DND-41 (cell line): ENCODE results near the gene MAGEB16.

ENCODE experiments used
- CTCF ChIP-seq: IDR thresholded peaks from 2 replicates; pipeline ENCODE4 v1.5.1; 2012; ENCODE audit warnings: borderline replicate concordance, low read length, moderate library complexity, mild to moderate bottlenecking; ENCODE audit not compliant: poor library complexity, severe bottlenecking; ENCODE audit errors: extremely low read depth
- EZH2 ChIP-seq: IDR thresholded peaks from 3 replicates; pipeline ENCODE4 v1.6.1; 2012; ENCODE audit warnings: borderline replicate concordance, low read depth, mild to moderate bottlenecking, moderate library complexity, low read length, inconsistent platforms; ENCODE audit not compliant: severe bottlenecking

- TF ChIP-seq CTCF (no peak), EZH2 (no peak)
Measured at GRCh38 chrX:35819241-35819640, 21.1 kb downstream of the MAGEB16 start.
